ENCODE results near the gene KISS1. TPM values are rescaled to one million over a fixed set of nuclear protein-coding genes. Genes with fewer than 3 reads are reported as not detected.

KISS1 gene
- total RNA-seq, 3 donors from 2014 or later (not counting 1 experiment from before 2014, with no cell fraction given), result not detected

- DNase-seq (no peak), ATAC-seq (no peak)
- H3K27me3 ChIP-seq (ENCODE audit: control insufficient read depth, insufficient read depth, low read length), result no peaks in the 10 kb centered on the region
- Mint-ChIP-seq H3K27me3 (ENCODE audit: low read depth in 2 of 2) (peaks cover 0 to 7% of the 10 kb centered on the region in 2 donors), H3K27ac (no peak overlapping the region), H3K4me1 (no peaks in the 10 kb centered on the region), H3K36me3 (no peaks in the 10 kb centered on the region), H3K4me3 (no peak overlapping the region), H3K9me3 (no peaks in the 10 kb centered on the region)
- H3K9me3 ChIP-seq (ENCODE audit: control insufficient read depth, insufficient read depth, low read length), result no peaks in the 10 kb centered on the region
- H3K4me3 ChIP-seq (ENCODE audit: low read length), result no peak overlapping the region
- intact Hi-C loops (cut with micrococcal nuclease), result no loop called here
- TF ChIP-seq, protein P1, sequence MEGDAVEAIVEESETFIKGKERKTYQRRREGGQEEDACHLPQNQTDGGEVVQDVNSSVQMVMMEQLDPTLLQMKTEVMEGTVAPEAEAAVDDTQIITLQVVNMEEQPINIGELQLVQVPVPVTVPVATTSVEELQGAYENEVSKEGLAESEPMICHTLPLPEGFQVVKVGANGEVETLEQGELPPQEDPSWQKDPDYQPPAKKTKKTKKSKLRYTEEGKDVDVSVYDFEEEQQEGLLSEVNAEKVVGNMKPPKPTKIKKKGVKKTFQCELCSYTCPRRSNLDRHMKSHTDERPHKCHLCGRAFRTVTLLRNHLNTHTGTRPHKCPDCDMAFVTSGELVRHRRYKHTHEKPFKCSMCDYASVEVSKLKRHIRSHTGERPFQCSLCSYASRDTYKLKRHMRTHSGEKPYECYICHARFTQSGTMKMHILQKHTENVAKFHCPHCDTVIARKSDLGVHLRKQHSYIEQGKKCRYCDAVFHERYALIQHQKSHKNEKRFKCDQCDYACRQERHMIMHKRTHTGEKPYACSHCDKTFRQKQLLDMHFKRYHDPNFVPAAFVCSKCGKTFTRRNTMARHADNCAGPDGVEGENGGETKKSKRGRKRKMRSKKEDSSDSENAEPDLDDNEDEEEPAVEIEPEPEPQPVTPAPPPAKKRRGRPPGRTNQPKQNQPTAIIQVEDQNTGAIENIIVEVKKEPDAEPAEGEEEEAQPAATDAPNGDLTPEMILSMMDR (IDR thresholded peaks at IDR 0.05), result no peak
- H3K36me3 ChIP-seq (ENCODE audit: control insufficient read depth, insufficient read depth, low read length), result no peaks in the 10 kb centered on the region
- no peaks in the 10 kb centered on the region for H3K4me1 ChIP-seq (ENCODE audit: control insufficient read depth, insufficient read depth, low read length)
- no peak overlapping the region for H3K27ac ChIP-seq (ENCODE audit: low read length)
Measured at GRCh38 chr1:204232526-204232925, 36.2 kb upstream of the KISS1 start.

GRCh38 chr1:204230211-204230610, 33.9 kb upstream of the KISS1 start:
- intact Hi-C loops (cut with micrococcal nuclease), result no loop called here
- Histone ChIP-seq H3K36me3 (ENCODE audit: control insufficient read depth, insufficient read depth, low read length) (no peaks in the 10 kb centered on the region), H3K27me3 (ENCODE audit: control insufficient read depth, insufficient read depth, low read length) (no peaks in the 10 kb centered on the region), H3K4me3 (ENCODE audit: low read length) (no peak overlapping the region), H3K27ac (ENCODE audit: low read length) (no peak overlapping the region), H3K9me3 (ENCODE audit: control insufficient read depth, insufficient read depth, low read length) (no peaks in the 10 kb centered on the region), H3K4me1 (ENCODE audit: control insufficient read depth, insufficient read depth, low read length) (no peaks in the 10 kb centered on the region)
- no peak for DNase-seq
- Mint-ChIP-seq H3K9me3 (no peaks in the 10 kb centered on the region), H3K27me3 (ENCODE audit: low read depth in 2 of 2) (no peaks in the 10 kb centered on the region), H3K27ac (no peak overlapping the region), H3K4me1 (no peaks in the 10 kb centered on the region), H3K36me3 (no peaks in the 10 kb centered on the region), H3K4me3 (no peak overlapping the region)
- WGBS (ENCODE audit: insufficient coverage), result 90% methylated on average over 14 of the region's 14 CpGs
- TF ChIP-seq, protein P1 (IDR thresholded peaks at IDR 0.05), result no peak
- ATAC-seq, result no peak

- Mint-ChIP-seq H3K36me3 (no peaks in the 10 kb centered on the region), H3K4me1 (no peaks in the 10 kb centered on the region), H3K27me3 (ENCODE audit: low read depth in 2 of 2) (no peaks in the 10 kb centered on the region), H3K4me3 (no peak overlapping the region), H3K9me3 (no peaks in the 10 kb centered on the region), H3K27ac (no peak overlapping the region)
- Histone ChIP-seq H3K27me3 (ENCODE audit: control insufficient read depth, insufficient read depth, low read length) (no peaks in the 10 kb centered on the region), H3K9me3 (ENCODE audit: control insufficient read depth, insufficient read depth, low read length) (no peaks in the 10 kb centered on the region), H3K36me3 (ENCODE audit: control insufficient read depth, insufficient read depth, low read length) (no peaks in the 10 kb centered on the region), H3K4me1 (ENCODE audit: control insufficient read depth, insufficient read depth, low read length) (no peaks in the 10 kb centered on the region), H3K4me3 (ENCODE audit: low read length) (no peak overlapping the region), H3K27ac (ENCODE audit: low read length) (no peak overlapping the region)
- DNase-seq, result no peak
- no peak for ATAC-seq
- TF ChIP-seq, protein P1 (IDR thresholded peaks at IDR 0.05), result no peak
- WGBS (ENCODE audit: insufficient coverage), result 95% methylated on average over 13 of the region's 13 CpGs
- intact Hi-C loops (cut with micrococcal nuclease), result no loop called here
Measured at GRCh38 chr1:204228896-204229295, 32.6 kb upstream of the KISS1 start.

DNA sequence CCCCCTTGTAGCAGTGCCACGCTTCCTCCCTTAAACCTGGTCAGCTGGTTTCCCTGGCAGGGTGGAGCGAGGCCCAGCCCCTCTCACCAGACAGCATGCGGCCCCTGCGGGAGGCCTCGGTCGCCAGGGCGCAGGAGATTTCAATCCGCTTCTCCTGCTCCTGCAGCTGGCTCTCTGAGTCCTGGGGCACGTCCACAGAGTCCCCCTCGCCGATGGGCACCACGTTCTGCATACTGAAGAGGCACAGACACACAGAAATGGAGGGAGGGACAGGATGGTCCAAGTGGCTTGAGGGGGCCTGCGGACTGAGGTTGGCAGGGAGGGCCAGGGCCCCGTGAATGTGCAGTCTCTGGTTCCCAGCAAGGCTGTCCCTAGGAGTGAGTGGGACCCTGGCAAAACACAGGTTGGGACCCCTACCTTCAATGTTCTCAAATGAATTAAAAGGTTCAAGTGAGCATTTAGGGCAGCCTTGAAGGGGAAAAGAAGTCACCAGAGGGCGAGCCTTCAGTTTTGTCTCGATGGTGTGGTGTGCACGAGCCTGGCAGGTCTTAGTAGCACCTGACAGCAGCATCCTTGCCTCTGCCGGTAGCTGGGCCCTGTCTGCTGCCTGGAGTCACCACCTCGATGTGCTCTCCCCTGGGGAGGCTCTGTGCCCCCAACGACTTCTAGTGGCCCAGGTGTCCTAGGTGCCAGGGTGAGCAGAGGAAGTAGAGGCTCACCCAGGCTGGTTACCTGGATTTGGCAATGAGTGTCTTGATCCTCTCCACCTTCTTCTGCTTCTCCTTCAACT, 31.9 kb upstream of the KISS1 start:
- Histone ChIP-seq H3K4me3 (ENCODE audit: low read length) (no peak overlapping the region), H3K27me3 (ENCODE audit: control insufficient read depth, insufficient read depth, low read length) (no peaks in the 10 kb centered on the region), H3K36me3 (ENCODE audit: control insufficient read depth, insufficient read depth, low read length) (no peaks in the 10 kb centered on the region), H3K4me1 (ENCODE audit: control insufficient read depth, insufficient read depth, low read length) (no peaks in the 10 kb centered on the region), H3K27ac (ENCODE audit: low read length) (no peak overlapping the region), H3K9me3 (ENCODE audit: control insufficient read depth, insufficient read depth, low read length) (no peaks in the 10 kb centered on the region)
- no peaks in the 10 kb centered on the region for H3K36me3 Mint-ChIP-seq
- no peak overlapping the region for H3K4me3 Mint-ChIP-seq
- WGBS (ENCODE audit: insufficient coverage), result 83% methylated on average over 20 of the region's 20 CpGs
- TF ChIP-seq, protein P1 (IDR thresholded peaks at IDR 0.05), result no peak
- no peak overlapping the region for H3K27ac Mint-ChIP-seq
- H3K9me3 Mint-ChIP-seq, result no peaks in the 10 kb centered on the region
- no peak for ATAC-seq
- H3K27me3 Mint-ChIP-seq (ENCODE audit: low read depth in 2 of 2), result no peaks in the 10 kb centered on the region
- no peak for DNase-seq
- intact Hi-C loops (cut with micrococcal nuclease), result no loop called here
- H3K4me1 Mint-ChIP-seq, result no peaks in the 10 kb centered on the region

All from natural killer cell (primary cell).